WTC11 (cell line): ENCODE results near the gene SRRM2. TPM values are rescaled to one million over a fixed set of nuclear protein-coding genes. Genes with fewer than 3 reads are reported as not detected.
A peak's percentile ranks its signal among the peaks of the same experiment; 100 is the strongest.

Source experiments
- ARID4B ChIP-seq: sonication (generic); formaldehyde crosslinking; IDR thresholded peaks from 2 replicates; pipeline ENCODE4 v1.8.0; 2023; ENCODE audit warnings: missing genetic modification reagents, mild to moderate bottlenecking, borderline replicate concordance
- ATF2 ChIP-seq: sonication (generic); formaldehyde crosslinking; IDR thresholded peaks from 2 replicates; pipeline ENCODE4 v1.8.1; 2022; ENCODE audit warnings: low read depth, missing genetic modification reagents, borderline replicate concordance
- CTCF ChIP-seq: fragments of 200-600 bp; IDR thresholded peaks from 2 replicates; pipeline ENCODE4 v1.8.0; 2022; ENCODE audit warnings: antibody characterized with exemption
- ERG ChIP-seq: fragments of 250-450 bp; sonication (Bioruptor Pico); IDR thresholded peaks from 2 replicates; pipeline ENCODE4 v1.8.0; 2021; ENCODE audit warnings: mild to moderate bottlenecking
- ESRRA ChIP-seq: sonication (generic); formaldehyde crosslinking; IDR thresholded peaks from 2 replicates; pipeline ENCODE4 v1.8.1; 2022; ENCODE audit warnings: mild to moderate bottlenecking, missing genetic modification reagents, borderline replicate concordance
- FOXK1 ChIP-seq: sonication (generic); formaldehyde crosslinking; IDR thresholded peaks from 2 replicates; pipeline ENCODE4 v1.8.0; 2022; ENCODE audit warnings: mild to moderate bottlenecking, moderate library complexity, missing genetic modification reagents
- FOXP1 ChIP-seq: sonication (generic); formaldehyde crosslinking; IDR thresholded peaks from 2 replicates; pipeline ENCODE4 v1.8.0; 2022; ENCODE audit warnings: missing genetic modification reagents, mild to moderate bottlenecking, moderate library complexity, borderline replicate concordance
- HMGA2 ChIP-seq: fragments of 250-450 bp; sonication (Bioruptor Pico); IDR thresholded peaks from 2 replicates; pipeline ENCODE4 v1.4.0; 2021; ENCODE audit warnings: mild to moderate bottlenecking, moderate library complexity
- HMGXB4 ChIP-seq: sonication (generic); formaldehyde crosslinking; IDR thresholded peaks from 2 replicates; pipeline ENCODE4 v1.8.1; 2023; ENCODE audit warnings: mild to moderate bottlenecking, moderate library complexity, missing genetic modification reagents
- KAT7 ChIP-seq: sonication (generic); formaldehyde crosslinking; IDR thresholded peaks from 2 replicates; pipeline ENCODE4 v1.8.1; 2023; ENCODE audit warnings: missing genetic modification reagents, mild to moderate bottlenecking, borderline replicate concordance
- NFE2L1 ChIP-seq: sonication (generic); formaldehyde crosslinking; IDR thresholded peaks from 2 replicates; pipeline ENCODE4 v1.8.1; 2023; ENCODE audit warnings: missing genetic modification reagents
- NR1H2 ChIP-seq: sonication (generic); formaldehyde crosslinking; IDR thresholded peaks from 2 replicates; pipeline ENCODE4 v1.9.0; 2021; ENCODE audit warnings: mild to moderate bottlenecking, moderate library complexity, missing genetic modification reagents
- NR2C2 ChIP-seq: sonication (generic); formaldehyde crosslinking; IDR thresholded peaks from 2 replicates; pipeline ENCODE4 v1.8.0; 2022; ENCODE audit warnings: mild to moderate bottlenecking, missing genetic modification reagents
- SMAD4 ChIP-seq: sonication (generic); formaldehyde crosslinking; IDR thresholded peaks from 2 replicates; pipeline ENCODE4 v1.8.0; 2022; ENCODE audit warnings: mild to moderate bottlenecking, missing genetic modification reagents
- TP53 ChIP-seq: sonication (generic); formaldehyde crosslinking; IDR thresholded peaks from 2 replicates; pipeline ENCODE4 v1.8.1; 2023; ENCODE audit warnings: mild to moderate bottlenecking, missing genetic modification reagents
- ZMAT4 ChIP-seq: fragments of 250-450 bp; sonication (Bioruptor Pico); IDR thresholded peaks from 2 replicates; pipeline ENCODE4 v1.9.0; 2021; ENCODE audit warnings: mild to moderate bottlenecking
- ZNF219 ChIP-seq: sonication (generic); formaldehyde crosslinking; IDR thresholded peaks from 2 replicates; pipeline ENCODE4 v1.8.0; 2023; ENCODE audit warnings: missing genetic modification reagents, mild to moderate bottlenecking, borderline replicate concordance
- ZSCAN18 ChIP-seq: fragments of 250-450 bp; sonication (Bioruptor Pico); IDR thresholded peaks from 2 replicates; pipeline ENCODE4 v2.1.2; 2022; ENCODE audit warnings: mild to moderate bottlenecking, moderate library complexity
- total RNA-seq: library from RNA; stranded (reverse); gene quantifications from 3 replicates; pipeline ENCODE4 v1.2.3, GENCODE V29; 2021

SRRM2 gene
- total RNA-seq, 1 experiment from 2014 or later: 823 TPM

- TF ChIP-seq TP53 (CRISPR knock-in tag) (0 out of 2 replicates have a peak, but pooled peaks have one; percentile 55), ZSCAN18 (CRISPR knock-in tag) (no peak), FOXK1 (CRISPR knock-in tag) (peak; percentile 83), ARID4B (CRISPR knock-in tag) (peak; percentile 87), ZNF219 (no peak), NFE2L1 (peak; percentile 66; the same call in 1 of the 2 replicates), SMAD4 (CRISPR knock-in tag) (peak; percentile 37; the same call in 1 of the 2 replicates), HMGXB4 (CRISPR knock-in tag) (peak; percentile 55; the same call in 1 of the 2 replicates), KAT7 (CRISPR knock-in tag) (peak; percentile 89; the same call in 1 of the 2 replicates), NR1H2 (CRISPR knock-in tag) (no peak), ZMAT4 (CRISPR knock-in tag) (no peak), ATF2 (CRISPR knock-in tag) (no peak), NR2C2 (CRISPR knock-in tag) (no peak), CTCF (no peak), FOXP1 (peak; percentile 20; the same call in 1 of the 2 replicates), ESRRA (CRISPR knock-in tag) (0 out of 2 replicates have a peak, but pooled peaks have one; percentile 46), ERG (CRISPR knock-in tag) (no peak), HMGA2 (no peak)
Observed at GRCh38 chr16:2777231-2777902, 24.9 kb downstream of the SRRM2 start, which contains the start of gene ELOB (continued).
